Spinal cord (tissue), 10 donors: ENCODE results near the gene PTOV1. TPM values are rescaled to one million over a fixed set of nuclear protein-coding genes. Genes with fewer than 3 reads are reported as not detected.

Experiments used
- DNase-seq, 6 donors: peaks; one replicate each; pipeline versions ENCODE4 v3.0.0 to v3.0.0-alpha.2; 2013 to 2015; ENCODE audit warnings: low spot score in 6 of 6, low read depth in 4 of 6
- H3K27ac ChIP-seq: one replicate; pipeline ENCODE4 v1.5.1; 2013; ENCODE audit warnings: low read depth, low read length, control low read depth
- H3K27me3 ChIP-seq: one replicate; pipeline ENCODE4 v1.6.1; 2013; ENCODE audit warnings: low read length; ENCODE audit not compliant: control insufficient read depth, insufficient read depth
- H3K36me3 ChIP-seq: one replicate; pipeline ENCODE4 v1.6.1; 2013; ENCODE audit warnings: low read length; ENCODE audit not compliant: control insufficient read depth, insufficient read depth
- H3K4me1 ChIP-seq: one replicate; pipeline ENCODE4 v1.6.1; 2013; ENCODE audit warnings: low read length; ENCODE audit not compliant: control insufficient read depth, insufficient read depth
- H3K4me3 ChIP-seq: one replicate; pipeline ENCODE4 v1.5.1; 2013; ENCODE audit warnings: low read depth, low read length, control low read depth
- H3K9me3 ChIP-seq: one replicate; pipeline ENCODE4 v1.6.1; 2013; ENCODE audit warnings: low read length; ENCODE audit not compliant: control insufficient read depth, insufficient read depth
- WGBS: methylation state at CpG from one replicate; pipeline ENCODE4 v1.1.5; 2013; ENCODE audit warnings: missing lambda C conversion rate; ENCODE audit not compliant: insufficient coverage; 5-methylcytosine and 5-hydroxymethylcytosine counted together
- polyA plus RNA-seq, 2 donors: library from polyadenylated mRNA; unstranded; fragments of 120-200 nt; gene quantifications; one replicate each; pipeline ENCODE4 v1.2.1, GENCODE V29; 2013; ENCODE audit not compliant: insufficient read length in 2 of 2
- total RNA-seq, 2 donors: library from RNA; depleted of rRNA in 1 of 2; stranded (reverse); fragments of 120-200 nt in 1 of 2; fragments of >200 nt in 1 of 2; gene quantifications; one replicate each; pipeline versions ENCODE4 v1.2.3 to v1.2.4, GENCODE V29; 2013 to 2014
- donor health status: healthy.

PTOV1 gene
- total and polyA plus RNA-seq, 4 donors: 62.2 to 438 (median 320) TPM

GRCh38 chr19:49807058-49807903 is 43.7 kb upstream of the PTOV1 start:
- no peak for DNase-seq
- Histone ChIP-seq H3K4me3 (no peak overlapping the region), H3K4me1 (peaks cover 41% of the 10 kb centered on the region), H3K9me3 (no peaks in the 10 kb centered on the region), H3K27me3 (no peaks in the 10 kb centered on the region), H3K36me3 (peaks cover 61% of the 10 kb centered on the region), H3K27ac (no peak overlapping the region)
- 86% methylated on average over 13 of the region's 18 CpGs for WGBS

- H3K27ac ChIP-seq: peak overlapping the region; percentile 61
- peaks cover 40% of the 10 kb centered on the region for H3K4me1 ChIP-seq
- no peak for DNase-seq
- H3K36me3 ChIP-seq: peaks cover 54% of the 10 kb centered on the region
- H3K4me3 ChIP-seq: peak overlapping the region; percentile 67
- 88% methylated on average over 1 of the region's 20 CpGs for WGBS
- no peaks in the 10 kb centered on the region for H3K9me3 ChIP-seq
- H3K27me3 ChIP-seq: no peaks in the 10 kb centered on the region
Observed at GRCh38 chr19:49807904-49808675, 42.9 kb upstream of the PTOV1 start.

- peak overlapping the region; percentile 79 for H3K27ac ChIP-seq
- no peaks in the 10 kb centered on the region for H3K9me3 ChIP-seq
- no peaks in the 10 kb centered on the region for H3K27me3 ChIP-seq
- WGBS: under 1% methylated on average over 30 of the region's 31 CpGs
- peak overlapping the region; percentile 67 for H3K4me3 ChIP-seq
- H3K36me3 ChIP-seq: peaks cover 48% of the 10 kb centered on the region
- peaks cover 40% of the 10 kb centered on the region for H3K4me1 ChIP-seq
- peak in 5 of 6 donors; percentile 80 to 98 (median 85) for DNase-seq
Observed at GRCh38 chr19:49808711-49809159, 42.2 kb upstream of the PTOV1 start.

GRCh38 chr19:49809160-49809940 is 41.6 kb upstream of the PTOV1 start:
- Histone ChIP-seq H3K36me3 (peaks cover 42% of the 10 kb centered on the region), H3K27ac (peak overlapping the region; percentile 79), H3K4me3 (peak overlapping the region; percentile 67), H3K27me3 (no peaks in the 10 kb centered on the region), H3K4me1 (peaks cover 40% of the 10 kb centered on the region), H3K9me3 (no peaks in the 10 kb centered on the region)
- DNase-seq: peak in 3 of 6 donors; percentile 7 to 61 (median 58)
- WGBS: 4% methylated on average over 50 of the region's 50 CpGs

GRCh38 chr19:49809941-49810389 is 41.0 kb upstream of the PTOV1 start:
- 82% methylated on average over 4 of the region's 5 CpGs for WGBS
- H3K9me3 ChIP-seq: no peaks in the 10 kb centered on the region
- H3K27me3 ChIP-seq: no peaks in the 10 kb centered on the region
- peak overlapping the region; percentile 79 for H3K27ac ChIP-seq
- H3K4me3 ChIP-seq: peak overlapping the region; percentile 67
- no peak for DNase-seq
- peaks cover 40% of the 10 kb centered on the region for H3K4me1 ChIP-seq
- peaks cover 35% of the 10 kb centered on the region for H3K36me3 ChIP-seq

GRCh38 chr19:49811328-49811727 is 39.6 kb upstream of the PTOV1 start:
- DNase-seq: no peak
- H3K36me3 ChIP-seq: peaks cover 22% of the 10 kb centered on the region
- H3K4me3 ChIP-seq: no peak overlapping the region
- no peaks in the 10 kb centered on the region for H3K27me3 ChIP-seq
- no peaks in the 10 kb centered on the region for H3K9me3 ChIP-seq
- H3K27ac ChIP-seq: no peak overlapping the region
- peaks cover 40% of the 10 kb centered on the region for H3K4me1 ChIP-seq
- WGBS: 100% methylated on average over 4 of the region's 6 CpGs

- Histone ChIP-seq H3K27ac (peak overlapping the region; percentile 98), H3K4me3 (peak overlapping the region; percentile 94), H3K9me3 (no peaks in the 10 kb centered on the region), H3K27me3 (no peaks in the 10 kb centered on the region), H3K36me3 (peaks cover 10% of the 10 kb centered on the region), H3K4me1 (peaks cover 44% of the 10 kb centered on the region)
- DNase-seq: no peak
- WGBS: 36% methylated on average over 11 of the region's 11 CpGs
Observed at GRCh38 chr19:49812452-49812996, 38.4 kb upstream of the PTOV1 start.

- under 1% methylated on average over 28 of the region's 45 CpGs for WGBS
- Histone ChIP-seq H3K27me3 (no peaks in the 10 kb centered on the region), H3K36me3 (peaks cover 3% of the 10 kb centered on the region), H3K4me3 (peak within 1 kb of the TSS; percentile 94), H3K27ac (peak within 1 kb of the TSS; percentile 98), H3K9me3 (no peaks in the 10 kb centered on the region), H3K4me1 (peaks cover 38% of the 10 kb centered on the region)
- peak; percentile 96 to 100 (median 98) for DNase-seq
Observed at GRCh38 chr19:49812997-49813861, 37.7 kb upstream of the PTOV1 start, which contains the start of gene FUZ. Gene FUZ, minus strand, starts transcription at chr19:49813292. Its CDS starts 186 bp downstream, at chr19:49813106.
